Sigmoid colon (tissue), 7 donors: ENCODE data around the gene ACIN1. TPM values are rescaled to one million over a fixed set of nuclear protein-coding genes. Genes with fewer than 3 reads are reported as not detected.

Experiments used
- DNase-seq: peaks from one replicate; pipeline ENCODE4 v3.0.0-alpha.2; 2019
- H3K27ac ChIP-seq, 4 donors: fragments of 200-600 bp; sonication (generic); one replicate each; pipeline ENCODE4 v1.5.1; 2016 to 2019; ENCODE audit warnings: mild to moderate bottlenecking in 1 of 4
- H3K27me3 ChIP-seq, 3 donors: fragments of 200-600 bp; sonication (generic); one replicate each; pipeline ENCODE4 v1.5.1; 2019; ENCODE audit warnings: mild to moderate bottlenecking in 1 of 3
- H3K36me3 ChIP-seq, 4 donors: fragments of 200-600 bp; sonication (generic); one replicate each; pipeline ENCODE4 v1.5.1; 2016 to 2019
- H3K4me1 ChIP-seq, 4 donors: fragments of 200-600 bp; sonication (generic); one replicate each; pipeline ENCODE4 v1.5.1; 2017 to 2019
- H3K4me3 ChIP-seq, 4 donors: fragments of 200-600 bp; sonication (generic); one replicate each; pipeline ENCODE4 v1.5.1; 2017 to 2019; ENCODE audit warnings: mild to moderate bottlenecking in 2 of 4, moderate library complexity in 1 of 4
- H3K9me3 ChIP-seq, 4 donors: fragments of 200-600 bp in 3 of 4; sonication (generic) in 3 of 4; one replicate each; pipeline versions ENCODE4 v1.5.1 to v1.6.1; 2013 to 2019
- EP300 ChIP-seq, 4 donors: sonication (generic); formaldehyde crosslinking; IDR thresholded peaks; one replicate each; pipeline ENCODE4 v1.6.1; 2017; ENCODE audit warnings: antibody characterized with exemption in 4 of 4
- POLR2A ChIP-seq, 2 donors: fragments of 450-650 bp; IDR thresholded peaks; one replicate each; pipeline ENCODE4 v1.6.1; 2016; ENCODE audit warnings: antibody characterized with exemption in 2 of 2, mild to moderate bottlenecking in 2 of 2, moderate library complexity in 2 of 2
- POLR2AphosphoS5 ChIP-seq, 4 donors: sonication (generic); formaldehyde crosslinking; IDR thresholded peaks; one replicate each; pipeline ENCODE4 v1.6.1; 2017; ENCODE audit warnings: antibody characterized with exemption in 4 of 4
- WGBS, 2 donors: extraction: QIAGEN DNeasy Blood & Tissue Kit; methylation state at CpG; one replicate each; pipeline ENCODE4 v1.1.7; 2013; 5-methylcytosine and 5-hydroxymethylcytosine counted together
- intact Hi-C: fragments of 100-400 bp; cut with DNase I; formaldehyde crosslinking; loops from one replicate; pipeline ENCODE4 v1.15.1; 2023
- polyA plus RNA-seq, 3 donors: library from polyadenylated mRNA; stranded (reverse); fragments of 200-250 nt; gene quantifications; one replicate each; pipeline ENCODE4 v1.2.3, GENCODE V29; 2013
- total RNA-seq, 4 donors: library from RNA; depleted of rRNA; stranded (reverse); fragments of >200 nt; gene quantifications; one replicate each; pipeline ENCODE4 v1.1.0, GENCODE V29; 2016
- TF ChIP-seq, protein P1 (sequence below), 4 experiments: fragments of 450-650 bp in 3 of 4; fragments of 200-600 bp in 1 of 4; IDR thresholded peaks; one replicate each; pipeline ENCODE4 v1.5.1; 2016 to 2019; ENCODE audit warnings: antibody characterized with exemption in 4 of 4, mild to moderate bottlenecking in 3 of 4, moderate library complexity in 2 of 4
- donor health status: healthy with polysubstance abuse.
- donor health status: Bipolar disorder and iron deficiency.
- donor health status: healthy.

Gene ACIN1
- total and polyA plus RNA-seq, 7 donors: 37.8 to 129 (median 88.4) TPM

DNA sequence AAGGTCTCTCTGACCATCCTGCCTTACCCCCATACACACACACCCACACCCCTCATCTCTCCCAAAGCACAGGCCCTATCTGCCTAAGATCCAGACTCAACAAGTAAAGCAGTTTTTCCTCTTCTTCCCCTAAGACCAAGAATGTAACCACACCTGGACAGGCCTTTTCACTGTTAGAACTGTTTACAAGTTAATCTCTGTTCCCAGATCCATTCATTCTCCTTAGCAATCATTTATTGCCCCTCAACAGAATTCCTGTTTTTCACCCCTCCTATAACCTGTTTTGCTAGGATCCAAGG lies 11.8 kb upstream of the ACIN1 start:
- Histone ChIP-seq H3K9me3 (no peaks in the 10 kb centered on the region), H3K4me3 (no peak overlapping the region), H3K4me1 (peaks cover 0 to 10% (median 9%) of the 10 kb centered on the region in 4 donors), H3K27ac (no peak overlapping the region), H3K36me3 (no peaks in the 10 kb centered on the region), H3K27me3 (peaks cover 0 to 3% (median 0%) of the 10 kb centered on the region in 3 donors)
- DNase-seq: no peak
- no peak for TF ChIP-seq POLR2AphosphoS5 (IDR thresholded peaks at IDR 0.05)
- no peak for TF ChIP-seq POLR2A (IDR thresholded peaks at IDR 0.05)
- TF ChIP-seq EP300 (IDR thresholded peaks at IDR 0.05): no peak
- TF ChIP-seq, protein P1, sequence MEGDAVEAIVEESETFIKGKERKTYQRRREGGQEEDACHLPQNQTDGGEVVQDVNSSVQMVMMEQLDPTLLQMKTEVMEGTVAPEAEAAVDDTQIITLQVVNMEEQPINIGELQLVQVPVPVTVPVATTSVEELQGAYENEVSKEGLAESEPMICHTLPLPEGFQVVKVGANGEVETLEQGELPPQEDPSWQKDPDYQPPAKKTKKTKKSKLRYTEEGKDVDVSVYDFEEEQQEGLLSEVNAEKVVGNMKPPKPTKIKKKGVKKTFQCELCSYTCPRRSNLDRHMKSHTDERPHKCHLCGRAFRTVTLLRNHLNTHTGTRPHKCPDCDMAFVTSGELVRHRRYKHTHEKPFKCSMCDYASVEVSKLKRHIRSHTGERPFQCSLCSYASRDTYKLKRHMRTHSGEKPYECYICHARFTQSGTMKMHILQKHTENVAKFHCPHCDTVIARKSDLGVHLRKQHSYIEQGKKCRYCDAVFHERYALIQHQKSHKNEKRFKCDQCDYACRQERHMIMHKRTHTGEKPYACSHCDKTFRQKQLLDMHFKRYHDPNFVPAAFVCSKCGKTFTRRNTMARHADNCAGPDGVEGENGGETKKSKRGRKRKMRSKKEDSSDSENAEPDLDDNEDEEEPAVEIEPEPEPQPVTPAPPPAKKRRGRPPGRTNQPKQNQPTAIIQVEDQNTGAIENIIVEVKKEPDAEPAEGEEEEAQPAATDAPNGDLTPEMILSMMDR (IDR thresholded peaks at IDR 0.05): no peak
- intact Hi-C loops: no loop called here

DNA sequence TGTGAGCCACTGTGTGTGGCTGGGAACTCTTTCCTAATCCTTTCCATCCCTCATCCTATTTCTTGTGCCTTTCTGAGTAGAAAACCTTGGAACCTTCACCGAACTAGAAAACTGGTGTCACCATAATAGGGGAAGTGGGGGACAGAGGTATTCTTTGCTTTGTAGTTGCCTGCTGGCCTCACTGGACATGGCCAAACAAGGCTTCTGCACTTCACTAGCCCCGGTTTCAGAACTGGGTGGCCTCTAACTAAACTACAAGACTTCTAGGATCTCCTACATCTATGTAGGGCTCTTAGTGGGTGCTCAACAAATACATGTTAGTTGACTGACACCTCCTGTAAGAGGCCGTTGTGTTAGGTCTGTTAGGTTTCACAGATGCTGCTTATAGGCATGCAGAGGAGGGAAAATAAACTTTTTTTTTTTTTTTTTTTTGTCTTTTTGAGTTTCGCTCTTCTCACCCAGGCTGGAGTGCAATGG lies 10.4 kb upstream of the ACIN1 start:
- no peak for TF ChIP-seq POLR2A (IDR thresholded peaks at IDR 0.05)
- no peak for TF ChIP-seq EP300 (IDR thresholded peaks at IDR 0.05)
- TF ChIP-seq, protein P1 (IDR thresholded peaks at IDR 0.05): no peak
- no peak for TF ChIP-seq POLR2AphosphoS5 (IDR thresholded peaks at IDR 0.05)
- intact Hi-C loops: no loop called here
- Histone ChIP-seq H3K27ac (peak overlapping the region in 1 of 4 donors; percentile 15), H3K9me3 (no peaks in the 10 kb centered on the region), H3K36me3 (no peaks in the 10 kb centered on the region), H3K4me1 (peaks cover 0 to 10% (median 9%) of the 10 kb centered on the region in 4 donors), H3K27me3 (no peaks in the 10 kb centered on the region), H3K4me3 (no peak overlapping the region)
- WGBS, 2 donors: 85 to 86% methylated on average over 4 of the region's 4 CpGs
- peak; percentile 13 for DNase-seq

DNA sequence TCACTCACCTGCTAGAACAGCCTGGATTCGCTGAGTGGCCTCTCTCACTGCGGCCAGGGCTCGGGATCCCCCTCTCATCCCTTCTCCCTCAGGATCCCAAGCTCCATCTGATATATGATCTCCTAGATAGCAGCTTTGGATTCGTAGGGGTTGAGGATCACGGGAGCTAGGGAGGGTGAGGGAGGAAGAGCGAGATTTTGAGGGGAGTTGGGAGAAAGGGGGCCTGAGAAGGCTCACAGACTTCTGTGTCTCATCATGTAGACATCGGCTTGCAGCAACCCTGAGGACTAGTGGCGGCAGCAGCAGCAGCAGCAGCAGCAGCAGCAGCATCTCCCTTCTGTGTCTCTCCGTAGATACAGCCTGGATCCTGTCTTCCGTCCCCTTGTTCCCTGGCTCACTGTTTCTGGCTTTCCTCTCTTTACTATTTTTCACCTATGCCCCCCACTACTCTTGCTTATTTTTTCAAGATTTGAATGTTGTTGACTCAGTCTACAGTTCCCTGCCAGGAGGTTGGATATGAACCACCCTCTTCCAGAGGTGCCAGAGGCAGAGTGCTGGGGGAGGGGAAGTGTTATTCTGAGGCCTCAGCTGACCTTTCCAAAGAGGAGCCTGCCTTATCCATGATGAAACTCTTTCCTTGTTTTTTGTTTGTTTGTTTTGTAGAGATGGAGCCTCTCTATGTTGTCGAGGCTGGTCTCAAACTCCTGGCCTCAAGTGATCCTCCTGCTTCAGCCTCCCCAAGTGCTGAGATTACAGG lies 9.8 kb upstream of the ACIN1 start, which contains the start of gene CIROP:
Gene CIROP (minus strand): TSS at position 399 of the 757 bp plus-strand sequence. CDS start 69 bp downstream, at position 330.
- TF ChIP-seq POLR2AphosphoS5 (IDR thresholded peaks at IDR 0.05) (no peak), POLR2A (IDR thresholded peaks at IDR 0.05) (no peak)
- 80 to 82% methylated on average over 11 of the region's 11 CpGs for WGBS, 2 donors
- H3K4me1 ChIP-seq: peaks cover 0 to 11% (median 10%) of the 10 kb centered on the region in 4 donors
- intact Hi-C loops: no loop called here
- no peaks in the 10 kb centered on the region for H3K9me3 ChIP-seq
- H3K27me3 ChIP-seq: no peaks in the 10 kb centered on the region
- peak within 1 kb of the TSS in 1 of 4 donors; percentile 15 for H3K27ac ChIP-seq
- H3K36me3 ChIP-seq: no peaks in the 10 kb centered on the region
- DNase-seq: peak; percentile 50
- H3K4me3 ChIP-seq: peak within 1 kb of the TSS in 1 of 4 donors; percentile 0

DNA sequence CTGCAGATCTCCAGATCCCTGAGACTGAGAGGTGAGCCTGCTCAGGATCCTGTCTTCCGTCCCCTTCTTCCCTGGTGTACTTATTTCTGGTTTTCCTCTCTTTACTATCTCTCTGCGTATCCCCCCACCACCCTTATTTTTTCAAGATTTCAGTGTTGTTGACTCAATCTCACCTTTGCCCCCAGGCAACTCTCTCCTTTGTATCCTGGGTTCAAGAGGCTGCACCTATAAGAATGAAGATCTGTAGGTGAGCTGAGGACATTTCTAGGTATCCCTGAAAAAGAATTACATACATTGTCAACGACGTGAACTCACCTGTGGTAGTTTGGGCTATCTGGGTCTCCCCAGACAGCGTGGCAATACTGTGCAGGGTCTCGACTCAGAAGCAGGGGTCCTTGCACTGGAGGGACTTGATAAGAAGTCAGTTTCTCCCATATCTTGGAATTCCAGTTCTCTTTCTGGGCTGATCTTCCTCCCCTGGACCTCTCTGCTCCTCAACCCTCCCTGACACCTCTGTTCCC lies 9.2 kb upstream of the ACIN1 start:
- no peak for DNase-seq
- TF ChIP-seq EP300 (IDR thresholded peaks at IDR 0.05) (no peak), POLR2A (IDR thresholded peaks at IDR 0.05) (no peak), POLR2AphosphoS5 (IDR thresholded peaks at IDR 0.05) (no peak)
- TF ChIP-seq, protein P1 (IDR thresholded peaks at IDR 0.05): no peak
- intact Hi-C loops: no loop called here
- H3K27me3 ChIP-seq: no peaks in the 10 kb centered on the region
- H3K9me3 ChIP-seq: no peaks in the 10 kb centered on the region
- H3K4me3 ChIP-seq: peak overlapping the region in 1 of 4 donors; percentile 0
- WGBS, 2 donors: 83 to 86% methylated on average over 6 of the region's 6 CpGs
- H3K4me1 ChIP-seq: peaks cover 0 to 14% (median 10%) of the 10 kb centered on the region in 4 donors
- H3K27ac ChIP-seq: peak overlapping the region in 1 of 4 donors; percentile 15
- peaks cover 0 to 5% (median 0%) of the 10 kb centered on the region in 4 donors for H3K36me3 ChIP-seq

DNA sequence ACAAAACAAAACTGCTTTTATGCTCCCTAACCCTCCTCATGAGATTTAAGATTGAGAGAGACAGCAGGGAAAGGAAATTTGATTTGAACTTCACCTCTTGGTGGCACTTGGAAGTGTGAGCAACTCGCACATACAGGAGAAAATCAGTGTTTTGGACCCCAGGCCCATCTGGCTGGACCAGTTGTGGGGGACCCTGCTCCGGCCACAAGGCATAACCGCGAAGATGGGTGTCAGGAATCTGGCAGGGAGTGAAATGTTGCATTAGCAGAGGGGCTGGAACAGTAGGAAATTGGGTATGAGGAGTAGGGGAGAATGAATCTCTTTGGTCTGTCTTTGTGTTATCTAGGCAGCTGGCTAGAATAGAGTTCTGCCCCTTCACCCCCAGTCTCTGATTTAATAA lies 8.6 kb upstream of the ACIN1 start:
- peaks cover 0 to 14% (median 10%) of the 10 kb centered on the region in 4 donors for H3K4me1 ChIP-seq
- TF ChIP-seq, protein P1 (IDR thresholded peaks at IDR 0.05): no peak
- TF ChIP-seq EP300 (IDR thresholded peaks at IDR 0.05): no peak
- TF ChIP-seq POLR2A (IDR thresholded peaks at IDR 0.05): no peak
- TF ChIP-seq POLR2AphosphoS5 (IDR thresholded peaks at IDR 0.05): no peak
- H3K27me3 ChIP-seq: no peaks in the 10 kb centered on the region
- no peak for DNase-seq
- H3K36me3 ChIP-seq: peaks cover 0 to 10% (median 3%) of the 10 kb centered on the region in 4 donors
- intact Hi-C loops: no loop called here
- 93% methylated on average over 4 of the region's 4 CpGs for WGBS, 2 donors
- H3K4me3 ChIP-seq: no peak overlapping the region
- no peak overlapping the region for H3K27ac ChIP-seq
- no peaks in the 10 kb centered on the region for H3K9me3 ChIP-seq
